Measurements from ENCODE around the gene ANKMY1. TPM values are rescaled to one million over a fixed set of nuclear protein-coding genes. Genes with fewer than 3 reads are reported as not detected.

Gene ANKMY1
- total RNA-seq, 1 donor = 11.2 TPM

GRCh38 chr2:240588006-240588655, 30.3 kb upstream of the ANKMY1 start:
- peak; percentile 62 for DNase-seq (ENCODE audit: insufficient read length, low spot score, missing footprints)
- Histone ChIP-seq H4K20me1 (ENCODE audit: insufficient read depth, low read length) (peaks cover 47% of the 10 kb centered on the region), H3K4me3 (ENCODE audit: insufficient read depth, low read length) (peak overlapping the region; percentile 90), H3K4me1 (ENCODE audit: insufficient read depth, low read length) (peaks cover 32% of the 10 kb centered on the region), H2AFZ (ENCODE audit: low read length) (no peak overlapping the region), H3K4me2 (ENCODE audit: insufficient read depth, low read length) (peak overlapping the region; percentile 90), H3K36me3 (ENCODE audit: insufficient read depth, low read length) (peaks cover 6% of the 10 kb centered on the region), H3K27me3 (ENCODE audit: insufficient read depth, low read length) (no peaks in the 10 kb centered on the region), H3K79me2 (ENCODE audit: insufficient read depth, low read length) (peaks cover 87% of the 10 kb centered on the region), H3K9me3 (ENCODE audit: low read depth, low read length) (no peaks in the 10 kb centered on the region), H3K27ac (ENCODE audit: low read depth, low read length) (no peak overlapping the region)
- TF ChIP-seq CTCF (IDR thresholded peaks at IDR 0.05; ENCODE audit: extremely low read depth, low read depth, low read length) = no peak

GRCh38 chr2:240586919-240587800, 29.4 kb upstream of the ANKMY1 start:
- peak overlapping the region; percentile 51 for H3K27ac ChIP-seq (ENCODE audit: low read depth, low read length)
- peaks cover 89% of the 10 kb centered on the region for H3K79me2 ChIP-seq (ENCODE audit: insufficient read depth, low read length)
- H3K4me2 ChIP-seq (ENCODE audit: insufficient read depth, low read length) = peak overlapping the region; percentile 90
- peaks cover 4% of the 10 kb centered on the region for H3K36me3 ChIP-seq (ENCODE audit: insufficient read depth, low read length)
- H4K20me1 ChIP-seq (ENCODE audit: insufficient read depth, low read length) = peaks cover 46% of the 10 kb centered on the region
- TF ChIP-seq CTCF (IDR thresholded peaks at IDR 0.05; ENCODE audit: extremely low read depth, low read depth, low read length) = no peak
- H3K27me3 ChIP-seq (ENCODE audit: insufficient read depth, low read length) = no peaks in the 10 kb centered on the region
- peak overlapping the region; percentile 90 for H3K4me3 ChIP-seq (ENCODE audit: insufficient read depth, low read length)
- peaks cover 32% of the 10 kb centered on the region for H3K4me1 ChIP-seq (ENCODE audit: insufficient read depth, low read length)
- H3K9me3 ChIP-seq (ENCODE audit: low read depth, low read length) = no peaks in the 10 kb centered on the region
- peak; percentile 88 for DNase-seq (ENCODE audit: insufficient read length, low spot score, missing footprints)
- H2AFZ ChIP-seq (ENCODE audit: low read length) = peak overlapping the region; percentile 76

GRCh38 chr2:240586198-240586918, 28.6 kb upstream of the ANKMY1 start, which contains the start of gene CAPN10:
Gene CAPN10 (plus strand): TSS chr2:240586734. CDS start chr2:240586912, 178 bp downstream.
- Histone ChIP-seq H3K27me3 (ENCODE audit: insufficient read depth, low read length) (no peaks in the 10 kb centered on the region), H3K4me3 (ENCODE audit: insufficient read depth, low read length) (peak within 1 kb of the TSS; percentile 90), H4K20me1 (ENCODE audit: insufficient read depth, low read length) (peaks cover 38% of the 10 kb centered on the region), H3K36me3 (ENCODE audit: insufficient read depth, low read length) (no peaks in the 10 kb centered on the region), H3K79me2 (ENCODE audit: insufficient read depth, low read length) (peaks cover 89% of the 10 kb centered on the region), H3K27ac (ENCODE audit: low read depth, low read length) (peak within 1 kb of the TSS; percentile 79), H2AFZ (ENCODE audit: low read length) (peak within 1 kb of the TSS; percentile 93), H3K4me1 (ENCODE audit: insufficient read depth, low read length) (peaks cover 28% of the 10 kb centered on the region), H3K4me2 (ENCODE audit: insufficient read depth, low read length) (peak within 1 kb of the TSS; percentile 90), H3K9me3 (ENCODE audit: low read depth, low read length) (no peaks in the 10 kb centered on the region)
- peak; percentile 100 for DNase-seq (ENCODE audit: insufficient read length, low spot score, missing footprints)
- no peak for TF ChIP-seq CTCF (IDR thresholded peaks at IDR 0.05; ENCODE audit: extremely low read depth, low read depth, low read length)
